Measurements from ENCODE around the gene DAP3.
"Not testable (repeated sequence)": the region's sequence is repeated elsewhere in the genome, so short reads cannot be mapped to it uniquely, and the experiment has no call there.

GRCh38 chr1:155689081-155689607 is at the start of gene DAP3:
- not testable (repeated sequence) for TF ChIP-seq CTCF, EP300 (IDR thresholded peaks at IDR 0.05)
- peak in 1 of 2 donors; percentile 32 for TF ChIP-seq POLR2A (IDR thresholded peaks at IDR 0.05)
- TF ChIP-seq POLR2AphosphoS5 (IDR thresholded peaks at IDR 0.05) = peak; percentile 36
